GM12873 (cell line): ENCODE data around the gene ETV6.

ENCODE experiments used
- TF ChIP-seq, protein P1 (sequence below): IDR thresholded peaks from 2 replicates; pipeline ENCODE4 v1.5.1; 2012; ENCODE audit warnings: low read depth, mild to moderate bottlenecking, moderate library complexity, low read length, control low read depth; ENCODE audit not compliant: insufficient read depth; ENCODE audit errors: missing control alignments

Gene ETV6

DNA sequence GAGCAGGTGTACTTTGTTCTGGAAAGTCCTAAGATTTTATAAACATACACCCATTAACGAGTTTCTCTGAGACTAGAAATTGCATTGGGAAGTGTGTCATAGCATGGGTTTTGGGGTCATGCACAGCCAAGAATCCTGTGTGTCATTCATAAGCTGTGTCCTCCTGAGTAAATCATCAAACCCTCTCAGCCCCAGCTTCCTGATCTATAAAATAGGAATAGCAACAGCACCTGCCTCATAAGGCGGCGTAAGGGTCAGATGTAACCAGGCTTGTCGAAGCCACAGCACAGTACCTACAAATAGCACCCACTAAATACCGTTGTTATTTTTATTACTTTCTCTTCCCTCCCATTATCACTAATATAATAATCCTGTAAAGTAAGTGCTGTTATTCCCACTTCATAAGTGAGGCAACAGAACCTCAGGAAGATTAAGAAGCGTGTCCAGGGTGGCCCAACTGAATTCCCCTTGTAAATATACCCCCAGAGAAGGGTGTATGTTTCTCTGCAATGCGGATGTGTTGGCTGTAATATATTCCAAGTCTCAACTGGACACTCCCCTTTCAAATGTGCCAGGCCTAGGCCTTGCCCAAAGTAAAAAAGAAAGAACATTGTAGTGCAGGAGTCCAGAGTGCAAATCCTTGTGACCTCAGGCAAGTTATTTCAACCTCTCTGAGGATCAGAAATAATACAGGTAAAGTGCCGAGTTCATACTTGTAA, 233.0 kb downstream of the ETV6 start:
- TF ChIP-seq, protein P1, sequence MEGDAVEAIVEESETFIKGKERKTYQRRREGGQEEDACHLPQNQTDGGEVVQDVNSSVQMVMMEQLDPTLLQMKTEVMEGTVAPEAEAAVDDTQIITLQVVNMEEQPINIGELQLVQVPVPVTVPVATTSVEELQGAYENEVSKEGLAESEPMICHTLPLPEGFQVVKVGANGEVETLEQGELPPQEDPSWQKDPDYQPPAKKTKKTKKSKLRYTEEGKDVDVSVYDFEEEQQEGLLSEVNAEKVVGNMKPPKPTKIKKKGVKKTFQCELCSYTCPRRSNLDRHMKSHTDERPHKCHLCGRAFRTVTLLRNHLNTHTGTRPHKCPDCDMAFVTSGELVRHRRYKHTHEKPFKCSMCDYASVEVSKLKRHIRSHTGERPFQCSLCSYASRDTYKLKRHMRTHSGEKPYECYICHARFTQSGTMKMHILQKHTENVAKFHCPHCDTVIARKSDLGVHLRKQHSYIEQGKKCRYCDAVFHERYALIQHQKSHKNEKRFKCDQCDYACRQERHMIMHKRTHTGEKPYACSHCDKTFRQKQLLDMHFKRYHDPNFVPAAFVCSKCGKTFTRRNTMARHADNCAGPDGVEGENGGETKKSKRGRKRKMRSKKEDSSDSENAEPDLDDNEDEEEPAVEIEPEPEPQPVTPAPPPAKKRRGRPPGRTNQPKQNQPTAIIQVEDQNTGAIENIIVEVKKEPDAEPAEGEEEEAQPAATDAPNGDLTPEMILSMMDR, result no peak

DNA sequence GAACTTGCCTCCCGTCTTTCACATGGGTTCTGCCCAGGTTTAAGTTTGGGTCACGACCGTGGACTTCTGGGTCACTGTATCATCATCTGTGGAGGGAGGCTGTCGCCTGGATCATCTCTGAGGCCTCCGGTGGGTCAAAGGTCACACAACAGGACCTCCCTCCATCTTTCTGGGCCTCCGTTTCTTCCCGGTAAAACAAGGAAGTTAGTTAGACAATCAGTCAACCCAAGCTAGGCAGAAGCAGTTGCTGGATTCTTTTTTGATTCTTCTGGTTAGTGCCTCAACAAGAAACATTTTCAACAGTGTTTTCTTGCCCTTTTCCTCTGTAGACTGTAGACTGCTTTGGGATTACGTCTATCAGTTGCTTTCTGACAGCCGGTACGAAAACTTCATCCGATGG, 234.6 kb downstream of the ETV6 start:
- TF ChIP-seq, protein P1, result no peak

DNA sequence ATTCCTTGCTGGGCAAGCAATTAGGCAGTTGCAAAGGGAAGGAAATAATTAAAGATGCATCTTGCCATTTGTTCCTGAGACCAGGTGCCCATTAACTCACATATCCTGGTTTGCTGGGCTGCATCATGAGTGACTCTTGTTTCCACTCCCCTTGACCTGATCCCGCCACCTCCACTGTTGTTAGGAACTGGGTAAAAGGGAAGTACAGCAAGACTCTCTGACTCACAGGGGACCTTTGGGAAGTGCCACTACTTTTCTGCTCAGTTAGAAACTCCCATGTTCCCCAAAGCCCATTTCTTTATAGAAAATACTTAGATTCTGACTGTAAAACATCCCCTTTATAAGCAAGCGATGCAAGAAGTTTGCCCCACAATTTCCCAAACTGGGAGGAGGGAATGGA, 235.2 kb downstream of the ETV6 start:
- TF ChIP-seq, protein P1, result no peak

DNA sequence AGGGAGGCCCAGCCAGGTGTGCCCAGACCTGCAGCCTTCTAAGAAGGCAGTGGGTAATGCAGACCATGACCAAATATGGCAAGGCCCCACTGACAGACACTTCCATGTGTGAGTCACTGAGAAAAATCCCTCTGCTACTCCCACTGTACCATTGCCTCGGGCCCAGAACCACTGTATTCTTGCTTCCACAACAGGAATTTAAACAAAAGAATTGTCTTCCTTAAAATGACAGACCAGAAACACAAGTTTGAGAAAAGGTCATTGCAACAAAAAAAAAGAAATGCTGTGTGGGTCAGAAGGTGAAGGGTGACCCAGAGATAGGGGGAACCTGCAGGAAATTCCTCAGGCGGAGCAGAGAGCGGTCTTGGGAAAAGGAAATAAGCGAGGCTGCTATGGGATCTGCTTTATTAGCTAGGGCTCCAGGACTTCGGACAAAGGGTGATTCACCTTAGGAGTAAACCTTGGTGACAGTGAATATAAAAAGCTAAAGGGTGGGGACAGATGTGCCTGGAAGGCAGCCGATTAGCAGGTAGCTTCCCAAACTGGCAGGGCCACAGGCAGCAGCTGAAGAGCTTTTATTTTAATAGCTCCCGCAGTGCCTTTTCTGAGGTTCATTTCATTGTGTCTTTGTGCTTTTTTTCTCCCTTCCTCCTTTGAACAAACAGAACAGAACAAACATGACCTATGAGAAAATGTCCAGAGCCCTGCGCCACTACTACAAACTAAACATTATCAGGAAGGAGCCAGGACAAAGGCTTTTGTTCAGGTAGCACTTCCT, 236.0 kb downstream of the ETV6 start:
- TF ChIP-seq, protein P1, result no peak

DNA sequence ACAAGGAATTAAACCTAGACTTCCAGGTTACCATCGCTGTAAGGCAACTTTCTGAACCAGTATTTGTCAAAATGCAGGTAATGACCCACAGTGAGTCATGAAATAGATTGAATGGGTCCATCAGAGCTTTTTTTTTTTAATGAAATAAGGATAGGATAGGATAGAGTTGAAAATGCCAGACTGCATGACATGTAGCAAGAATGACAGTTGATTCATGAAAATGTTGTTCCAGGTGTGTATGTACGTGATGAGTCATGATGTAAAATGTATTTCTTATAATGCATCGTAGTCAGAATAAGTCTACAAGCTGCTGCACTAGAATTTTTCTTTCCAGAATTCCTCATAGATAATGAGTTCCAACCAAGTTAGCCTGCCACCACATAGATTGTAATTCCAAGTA, 236.9 kb downstream of the ETV6 start:
- TF ChIP-seq, protein P1, result no peak

DNA sequence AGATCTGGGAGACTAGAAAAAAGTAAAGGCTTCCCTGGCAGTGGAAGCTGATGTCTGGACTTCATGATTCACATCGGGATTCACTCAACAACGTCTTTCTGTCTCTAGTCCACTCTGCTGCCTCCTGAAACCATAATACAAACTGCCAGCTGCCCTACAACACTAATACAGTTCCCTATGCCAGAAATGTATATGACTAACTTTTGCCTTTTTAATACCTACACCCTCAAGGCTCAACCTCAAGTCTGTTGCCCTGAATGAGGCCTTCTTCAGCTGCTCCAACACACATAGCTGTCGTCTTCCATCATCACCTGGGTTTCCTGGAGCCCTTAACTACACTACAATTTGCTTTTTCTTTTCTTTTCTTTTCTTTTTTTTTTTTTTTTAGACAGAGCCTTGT, 238.6 kb downstream of the ETV6 start:
- TF ChIP-seq, protein P1, result no peak

DNA sequence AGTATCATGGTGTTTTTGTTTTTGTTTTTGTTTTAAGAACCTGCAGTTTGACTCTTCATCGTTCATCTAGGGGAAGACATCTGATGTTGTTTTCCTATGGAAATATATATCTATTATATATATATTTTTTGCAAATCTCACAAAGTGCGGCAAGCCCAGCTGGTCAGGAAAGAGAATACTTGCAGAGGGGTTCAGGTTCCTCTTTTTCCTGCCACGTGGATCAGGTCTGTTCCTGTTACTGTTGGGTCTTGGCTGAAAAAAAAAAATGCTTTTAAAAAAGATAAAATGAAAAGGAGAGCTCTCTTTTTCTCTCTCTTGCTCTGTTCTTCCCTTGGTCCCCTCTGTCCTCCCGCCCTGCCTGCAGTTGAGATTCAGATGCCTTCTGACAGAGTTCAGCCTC, 241.9 kb downstream of the ETV6 start:
- TF ChIP-seq, protein P1, result no peak
